ENCODE data around the gene SMARCAD1.

The SMARCAD1 gene

DNA sequence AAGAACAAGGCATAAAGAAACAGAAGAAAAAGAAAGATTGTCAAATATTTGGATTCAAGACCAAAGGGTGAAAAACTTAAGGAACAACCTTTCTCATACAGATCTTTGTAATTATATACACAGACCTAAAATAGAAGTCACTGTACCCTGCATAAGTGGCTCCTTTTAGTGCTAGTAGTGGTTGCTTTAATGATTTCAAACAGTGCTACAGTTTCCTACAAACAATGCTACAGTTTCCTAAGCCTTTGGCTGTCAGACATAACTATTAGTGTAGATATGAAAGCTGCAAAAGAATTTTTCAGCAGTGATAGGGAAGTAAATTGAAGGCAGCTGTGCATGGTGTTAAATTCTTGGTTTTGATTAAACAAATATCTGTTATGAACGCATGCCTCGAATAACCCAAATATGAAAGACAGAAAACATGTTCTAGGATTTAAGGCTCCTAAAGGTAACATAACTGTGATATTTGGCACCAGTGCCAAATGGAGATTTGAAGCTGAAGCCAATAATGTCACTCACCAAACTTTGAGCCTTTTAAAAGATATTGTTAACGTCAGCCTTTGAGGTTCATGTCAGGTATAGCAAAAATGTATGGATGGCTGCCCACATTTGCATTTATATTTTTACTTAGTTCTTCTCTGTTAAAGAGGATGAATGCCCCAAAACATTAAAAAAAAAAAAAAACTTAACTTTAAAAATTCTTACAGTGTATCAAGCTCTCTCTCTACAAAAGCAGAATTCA lies 36.6 kb downstream of the SMARCAD1 start:
- TF ChIP-seq, protein P1, sequence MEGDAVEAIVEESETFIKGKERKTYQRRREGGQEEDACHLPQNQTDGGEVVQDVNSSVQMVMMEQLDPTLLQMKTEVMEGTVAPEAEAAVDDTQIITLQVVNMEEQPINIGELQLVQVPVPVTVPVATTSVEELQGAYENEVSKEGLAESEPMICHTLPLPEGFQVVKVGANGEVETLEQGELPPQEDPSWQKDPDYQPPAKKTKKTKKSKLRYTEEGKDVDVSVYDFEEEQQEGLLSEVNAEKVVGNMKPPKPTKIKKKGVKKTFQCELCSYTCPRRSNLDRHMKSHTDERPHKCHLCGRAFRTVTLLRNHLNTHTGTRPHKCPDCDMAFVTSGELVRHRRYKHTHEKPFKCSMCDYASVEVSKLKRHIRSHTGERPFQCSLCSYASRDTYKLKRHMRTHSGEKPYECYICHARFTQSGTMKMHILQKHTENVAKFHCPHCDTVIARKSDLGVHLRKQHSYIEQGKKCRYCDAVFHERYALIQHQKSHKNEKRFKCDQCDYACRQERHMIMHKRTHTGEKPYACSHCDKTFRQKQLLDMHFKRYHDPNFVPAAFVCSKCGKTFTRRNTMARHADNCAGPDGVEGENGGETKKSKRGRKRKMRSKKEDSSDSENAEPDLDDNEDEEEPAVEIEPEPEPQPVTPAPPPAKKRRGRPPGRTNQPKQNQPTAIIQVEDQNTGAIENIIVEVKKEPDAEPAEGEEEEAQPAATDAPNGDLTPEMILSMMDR (IDR thresholded peaks at IDR 0.05; ENCODE audit: borderline replicate concordance, insufficient read depth, low read depth, low read length), result no peak
- H3K4me3 ChIP-seq (ENCODE audit: low read depth, low read length), result no peak overlapping the region

DNA sequence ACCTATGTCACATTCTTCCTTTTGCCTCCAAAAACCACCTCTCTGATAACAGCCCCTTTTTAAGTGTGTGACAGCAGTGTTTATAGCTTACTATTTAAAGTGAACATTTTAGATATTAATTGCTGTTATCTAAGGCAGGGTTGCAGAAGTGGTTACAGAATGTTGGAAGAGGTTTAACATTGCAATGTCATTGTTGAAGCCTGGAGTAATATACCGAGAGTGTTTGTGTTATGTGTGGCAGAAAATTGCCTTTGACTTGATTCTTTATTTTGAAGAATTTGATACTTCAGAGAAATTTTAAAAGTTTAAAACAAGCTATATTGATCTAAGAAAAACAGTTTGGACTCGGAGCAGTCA lies 37.1 kb downstream of the SMARCAD1 start:
- H3K4me3 ChIP-seq (ENCODE audit: low read depth, low read length), result no peak overlapping the region
- TF ChIP-seq, protein P1 (IDR thresholded peaks at IDR 0.05; ENCODE audit: borderline replicate concordance, insufficient read depth, low read depth, low read length), result no peak

DNA sequence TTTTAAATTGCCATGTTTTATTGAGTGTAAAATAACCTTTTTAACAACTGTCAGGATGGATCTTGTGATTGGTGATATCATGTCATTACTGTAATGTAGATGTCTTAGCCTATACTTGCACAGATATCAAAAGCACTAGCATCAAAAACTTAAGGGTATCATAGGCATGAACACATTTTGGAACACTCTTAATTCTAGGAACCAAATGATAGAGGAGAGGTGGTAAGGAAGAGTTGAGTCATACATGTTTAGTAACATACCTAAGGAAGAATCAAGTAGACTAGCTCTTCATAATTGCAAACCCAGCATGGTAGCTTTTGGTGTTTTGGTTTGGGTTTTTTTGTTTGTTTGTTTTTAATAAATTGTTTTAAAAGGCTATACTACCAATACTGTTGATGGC lies 43.4 kb downstream of the SMARCAD1 start:
- TF ChIP-seq, protein P1 (IDR thresholded peaks at IDR 0.05; ENCODE audit: borderline replicate concordance, insufficient read depth, low read depth, low read length), result no peak
- H3K4me3 ChIP-seq (ENCODE audit: low read depth, low read length), result no peak overlapping the region

DNA sequence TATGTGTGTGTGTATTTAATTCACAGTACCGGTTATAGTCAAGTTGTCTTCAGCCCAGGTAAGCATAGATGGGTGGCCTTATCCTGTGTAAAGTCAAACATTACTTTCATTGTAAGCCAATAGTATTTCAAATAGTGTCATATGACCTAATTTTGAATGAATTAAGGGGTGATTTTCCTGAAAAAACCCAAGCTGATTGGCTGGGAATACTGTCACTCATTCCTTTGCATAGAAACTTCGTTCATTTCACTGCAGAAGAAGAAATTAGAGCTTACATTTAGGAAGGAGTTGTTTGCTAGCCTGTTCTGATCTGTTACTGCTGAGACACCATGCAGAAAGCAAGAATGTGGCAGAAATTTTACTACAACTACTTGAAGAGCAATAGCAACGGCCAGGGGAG lies 45.4 kb downstream of the SMARCAD1 start:
- TF ChIP-seq, protein P1 (IDR thresholded peaks at IDR 0.05; ENCODE audit: borderline replicate concordance, insufficient read depth, low read depth, low read length), result no peak
- no peak overlapping the region for H3K4me3 ChIP-seq (ENCODE audit: low read depth, low read length)

DNA sequence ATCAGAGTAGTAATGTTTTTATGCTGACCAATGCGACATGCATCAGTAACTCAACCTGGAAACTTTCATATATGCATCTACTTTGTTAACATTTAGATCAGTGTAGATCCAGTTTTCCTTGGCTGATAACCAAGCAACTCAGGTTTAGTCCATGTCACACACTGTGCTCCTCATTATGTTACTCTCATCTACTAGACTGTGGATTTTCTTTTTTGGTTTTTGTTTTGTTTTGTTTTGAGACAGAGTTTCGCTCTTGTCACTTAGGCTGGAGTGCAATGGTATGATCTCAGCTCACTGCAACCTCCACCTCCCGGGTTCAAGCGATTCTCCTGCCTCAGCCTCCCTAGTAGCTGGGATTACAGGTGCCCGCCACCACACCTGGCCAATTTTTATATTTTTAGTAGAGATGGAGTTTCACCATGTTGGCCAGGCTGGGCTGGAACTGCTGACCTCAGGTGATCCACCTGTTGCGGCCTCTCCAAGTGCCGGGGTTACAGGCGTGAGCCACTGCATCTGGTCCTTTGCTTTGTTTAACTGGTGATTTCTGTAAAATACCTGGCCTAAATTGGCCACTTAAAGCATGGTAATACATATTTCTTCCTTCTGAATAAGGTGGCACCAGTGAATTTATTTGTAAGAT lies 48.6 kb downstream of the SMARCAD1 start:
- H3K4me3 ChIP-seq (ENCODE audit: low read depth, low read length), result no peak overlapping the region
- TF ChIP-seq, protein P1 (IDR thresholded peaks at IDR 0.05; ENCODE audit: borderline replicate concordance, insufficient read depth, low read depth, low read length), result no peak

DNA sequence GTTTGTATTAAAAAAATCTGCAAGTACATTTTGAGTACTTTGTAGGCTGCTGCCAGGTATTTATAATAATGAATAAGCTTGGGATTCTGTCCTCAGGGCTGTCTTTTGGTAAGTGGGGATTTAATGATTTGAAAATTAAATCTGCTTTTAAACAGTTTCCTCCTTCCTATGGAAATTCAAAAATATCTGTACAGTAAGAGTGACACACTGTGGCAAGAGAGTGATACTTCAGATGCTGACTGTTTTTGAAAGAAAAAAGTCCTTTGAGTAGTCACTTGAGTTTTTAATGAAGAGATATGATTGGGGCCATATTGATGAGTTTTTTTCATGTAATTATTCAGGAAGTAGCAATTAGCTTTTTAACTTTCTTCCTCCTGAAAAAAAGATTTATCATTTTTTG lies 49.2 kb downstream of the SMARCAD1 start:
- no peak overlapping the region for H3K4me3 ChIP-seq (ENCODE audit: low read depth, low read length)
- TF ChIP-seq, protein P1 (IDR thresholded peaks at IDR 0.05; ENCODE audit: borderline replicate concordance, insufficient read depth, low read depth, low read length), result no peak
